A549 (cell line): Measurements from ENCODE around the gene CHCHD6.

Experiments used
- CHD2 ChIP-seq: fragments of 150-350 bp; IDR thresholded peaks from 2 replicates; pipeline ENCODE4 v1.6.1; 2014; ENCODE audit warnings: low read length; ENCODE audit not compliant: partially characterized antibody
- CTCF ChIP-seq: fragments of >200 bp; sonication (Bioruptor Twin); formaldehyde crosslinking; IDR thresholded peaks from 3 replicates; pipeline ENCODE4 v1.5.1; 2016

- no peak for TF ChIP-seq CTCF
- no peak for TF ChIP-seq CHD2
Observed at GRCh38 chr3:126896067-126896441, 192.0 kb downstream of the CHCHD6 start.
